Measurements from ENCODE around the gene STPG3. TPM values are rescaled to one million over a fixed set of nuclear protein-coding genes. Genes with fewer than 3 reads are reported as not detected.

STPG3 gene
- total and polyA plus RNA-seq, 2 of the 13 experiments (the other 11 are each of a cell fraction or from before 2014, with no cell fraction given), result not detected

DNA sequence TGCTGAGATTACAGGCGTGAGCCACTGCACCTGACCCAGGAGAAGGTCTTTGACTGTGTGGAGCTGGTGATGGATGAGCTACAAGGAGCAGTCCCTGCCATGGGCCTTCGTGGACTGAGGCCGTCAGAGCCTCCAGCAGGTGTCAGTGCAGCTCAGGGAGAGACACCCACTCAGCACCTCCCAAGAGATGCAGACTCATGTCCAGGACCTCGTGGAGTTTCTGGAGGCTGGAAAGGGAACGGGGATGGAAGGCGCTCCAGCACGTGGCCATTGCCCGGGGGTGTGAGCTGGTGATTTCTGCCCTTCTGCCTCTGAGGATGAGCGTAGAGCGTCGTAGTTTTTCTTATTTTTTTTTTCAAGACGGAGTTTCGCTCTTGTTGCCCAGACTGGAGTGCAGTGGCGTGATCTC lies 35.9 kb downstream of the STPG3 start (continued):
- TF ChIP-seq, protein P1, sequence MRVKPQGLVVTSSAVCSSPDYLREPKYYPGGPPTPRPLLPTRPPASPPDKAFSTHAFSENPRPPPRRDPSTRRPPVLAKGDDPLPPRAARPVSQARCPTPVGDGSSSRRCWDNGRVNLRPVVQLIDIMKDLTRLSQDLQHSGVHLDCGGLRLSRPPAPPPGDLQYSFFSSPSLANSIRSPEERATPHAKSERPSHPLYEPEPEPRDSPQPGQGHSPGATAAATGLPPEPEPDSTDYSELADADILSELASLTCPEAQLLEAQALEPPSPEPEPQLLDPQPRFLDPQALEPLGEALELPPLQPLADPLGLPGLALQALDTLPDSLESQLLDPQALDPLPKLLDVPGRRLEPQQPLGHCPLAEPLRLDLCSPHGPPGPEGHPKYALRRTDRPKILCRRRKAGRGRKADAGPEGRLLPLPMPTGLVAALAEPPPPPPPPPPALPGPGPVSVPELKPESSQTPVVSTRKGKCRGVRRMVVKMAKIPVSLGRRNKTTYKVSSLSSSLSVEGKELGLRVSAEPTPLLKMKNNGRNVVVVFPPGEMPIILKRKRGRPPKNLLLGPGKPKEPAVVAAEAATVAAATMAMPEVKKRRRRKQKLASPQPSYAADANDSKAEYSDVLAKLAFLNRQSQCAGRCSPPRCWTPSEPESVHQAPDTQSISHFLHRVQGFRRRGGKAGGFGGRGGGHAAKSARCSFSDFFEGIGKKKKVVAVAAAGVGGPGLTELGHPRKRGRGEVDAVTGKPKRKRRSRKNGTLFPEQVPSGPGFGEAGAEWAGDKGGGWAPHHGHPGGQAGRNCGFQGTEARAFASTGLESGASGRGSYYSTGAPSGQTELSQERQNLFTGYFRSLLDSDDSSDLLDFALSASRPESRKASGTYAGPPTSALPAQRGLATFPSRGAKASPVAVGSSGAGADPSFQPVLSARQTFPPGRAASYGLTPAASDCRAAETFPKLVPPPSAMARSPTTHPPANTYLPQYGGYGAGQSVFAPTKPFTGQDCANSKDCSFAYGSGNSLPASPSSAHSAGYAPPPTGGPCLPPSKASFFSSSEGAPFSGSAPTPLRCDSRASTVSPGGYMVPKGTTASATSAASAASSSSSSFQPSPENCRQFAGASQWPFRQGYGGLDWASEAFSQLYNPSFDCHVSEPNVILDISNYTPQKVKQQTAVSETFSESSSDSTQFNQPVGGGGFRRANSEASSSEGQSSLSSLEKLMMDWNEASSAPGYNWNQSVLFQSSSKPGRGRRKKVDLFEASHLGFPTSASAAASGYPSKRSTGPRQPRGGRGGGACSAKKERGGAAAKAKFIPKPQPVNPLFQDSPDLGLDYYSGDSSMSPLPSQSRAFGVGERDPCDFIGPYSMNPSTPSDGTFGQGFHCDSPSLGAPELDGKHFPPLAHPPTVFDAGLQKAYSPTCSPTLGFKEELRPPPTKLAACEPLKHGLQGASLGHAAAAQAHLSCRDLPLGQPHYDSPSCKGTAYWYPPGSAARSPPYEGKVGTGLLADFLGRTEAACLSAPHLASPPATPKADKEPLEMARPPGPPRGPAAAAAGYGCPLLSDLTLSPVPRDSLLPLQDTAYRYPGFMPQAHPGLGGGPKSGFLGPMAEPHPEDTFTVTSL (CRISPR knock-in tag; IDR thresholded peaks at IDR 0.05; ENCODE audit: borderline replicate concordance), result no peak
- TF ChIP-seq TBP (CRISPR knock-in tag; IDR thresholded peaks at IDR 0.05) (no peak), TARDBP (CRISPR knock-in tag; IDR thresholded peaks at IDR 0.05) (no peak), ZNF557 (CRISPR knock-in tag; IDR thresholded peaks at IDR 0.05) (no peak), ZNF138 (CRISPR knock-in tag; IDR thresholded peaks at IDR 0.05; ENCODE audit: low read depth) (no peak), ZNF160 (CRISPR knock-in tag; IDR thresholded peaks at IDR 0.05) (no peak), ESRRA (CRISPR knock-in tag; IDR thresholded peaks at IDR 0.05; ENCODE audit: low read depth) (no peak), SRY (CRISPR knock-in tag; IDR thresholded peaks at IDR 0.05) (no peak), CHD4 (IDR thresholded peaks at IDR 0.05; ENCODE audit: borderline replicate concordance, low read length) (no peak), MTA1 (CRISPR knock-in tag; IDR thresholded peaks at IDR 0.05; ENCODE audit: borderline replicate concordance) (no peak), ZNF251 (CRISPR knock-in tag; IDR thresholded peaks at IDR 0.05) (no peak), ZZZ3 (CRISPR knock-in tag; IDR thresholded peaks at IDR 0.05; ENCODE audit: borderline replicate concordance) (no peak), HOXA5 (CRISPR knock-in tag; IDR thresholded peaks at IDR 0.05) (no peak)
- TF ChIP-seq, protein P2, sequence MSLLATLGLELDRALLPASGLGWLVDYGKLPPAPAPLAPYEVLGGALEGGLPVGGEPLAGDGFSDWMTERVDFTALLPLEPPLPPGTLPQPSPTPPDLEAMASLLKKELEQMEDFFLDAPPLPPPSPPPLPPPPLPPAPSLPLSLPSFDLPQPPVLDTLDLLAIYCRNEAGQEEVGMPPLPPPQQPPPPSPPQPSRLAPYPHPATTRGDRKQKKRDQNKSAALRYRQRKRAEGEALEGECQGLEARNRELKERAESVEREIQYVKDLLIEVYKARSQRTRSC (CRISPR knock-in tag; IDR thresholded peaks at IDR 0.05; ENCODE audit: low read depth), result no peak
- TF ChIP-seq, protein P3, sequence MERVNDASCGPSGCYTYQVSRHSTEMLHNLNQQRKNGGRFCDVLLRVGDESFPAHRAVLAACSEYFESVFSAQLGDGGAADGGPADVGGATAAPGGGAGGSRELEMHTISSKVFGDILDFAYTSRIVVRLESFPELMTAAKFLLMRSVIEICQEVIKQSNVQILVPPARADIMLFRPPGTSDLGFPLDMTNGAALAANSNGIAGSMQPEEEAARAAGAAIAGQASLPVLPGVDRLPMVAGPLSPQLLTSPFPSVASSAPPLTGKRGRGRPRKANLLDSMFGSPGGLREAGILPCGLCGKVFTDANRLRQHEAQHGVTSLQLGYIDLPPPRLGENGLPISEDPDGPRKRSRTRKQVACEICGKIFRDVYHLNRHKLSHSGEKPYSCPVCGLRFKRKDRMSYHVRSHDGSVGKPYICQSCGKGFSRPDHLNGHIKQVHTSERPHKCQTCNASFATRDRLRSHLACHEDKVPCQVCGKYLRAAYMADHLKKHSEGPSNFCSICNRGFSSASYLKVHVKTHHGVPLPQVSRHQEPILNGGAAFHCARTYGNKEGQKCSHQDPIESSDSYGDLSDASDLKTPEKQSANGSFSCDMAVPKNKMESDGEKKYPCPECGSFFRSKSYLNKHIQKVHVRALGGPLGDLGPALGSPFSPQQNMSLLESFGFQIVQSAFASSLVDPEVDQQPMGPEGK (CRISPR knock-in tag; IDR thresholded peaks at IDR 0.05), result 0 out of 2 replicates have a peak, but pooled peaks have one; percentile 30
- TF ChIP-seq, protein P4, sequence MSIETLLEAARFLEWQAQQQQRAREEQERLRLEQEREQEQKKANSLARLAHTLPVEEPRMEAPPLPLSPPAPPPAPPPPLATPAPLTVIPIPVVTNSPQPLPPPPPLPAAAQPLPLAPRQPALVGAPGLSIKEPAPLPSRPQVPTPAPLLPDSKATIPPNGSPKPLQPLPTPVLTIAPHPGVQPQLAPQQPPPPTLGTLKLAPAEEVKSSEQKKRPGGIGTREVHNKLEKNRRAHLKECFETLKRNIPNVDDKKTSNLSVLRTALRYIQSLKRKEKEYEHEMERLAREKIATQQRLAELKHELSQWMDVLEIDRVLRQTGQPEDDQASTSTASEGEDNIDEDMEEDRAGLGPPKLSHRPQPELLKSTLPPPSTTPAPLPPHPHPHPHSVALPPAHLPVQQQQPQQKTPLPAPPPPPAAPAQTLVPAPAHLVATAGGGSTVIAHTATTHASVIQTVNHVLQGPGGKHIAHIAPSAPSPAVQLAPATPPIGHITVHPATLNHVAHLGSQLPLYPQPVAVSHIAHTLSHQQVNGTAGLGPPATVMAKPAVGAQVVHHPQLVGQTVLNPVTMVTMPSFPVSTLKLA (IDR thresholded peaks at IDR 0.05), result peak; percentile 64
- TF ChIP-seq, protein P5, sequence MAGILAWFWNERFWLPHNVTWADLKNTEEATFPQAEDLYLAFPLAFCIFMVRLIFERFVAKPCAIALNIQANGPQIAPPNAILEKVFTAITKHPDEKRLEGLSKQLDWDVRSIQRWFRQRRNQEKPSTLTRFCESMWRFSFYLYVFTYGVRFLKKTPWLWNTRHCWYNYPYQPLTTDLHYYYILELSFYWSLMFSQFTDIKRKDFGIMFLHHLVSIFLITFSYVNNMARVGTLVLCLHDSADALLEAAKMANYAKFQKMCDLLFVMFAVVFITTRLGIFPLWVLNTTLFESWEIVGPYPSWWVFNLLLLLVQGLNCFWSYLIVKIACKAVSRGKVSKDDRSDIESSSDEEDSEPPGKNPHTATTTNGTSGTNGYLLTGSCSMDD (CRISPR knock-in tag; IDR thresholded peaks at IDR 0.05), result no peak

Data from HepG2 (cell line).